ENCODE results near the gene SLC2A1.

Gene SLC2A1

GRCh38 chr1:42942444-42942843 lies 16.2 kb downstream of the SLC2A1 start:
- DNase-seq (ENCODE audit: low spot score): peak; percentile 67

GRCh38 chr1:42941640-42942330 lies 16.9 kb downstream of the SLC2A1 start:
- DNase-seq (ENCODE audit: low spot score): peak; percentile 94

- DNase-seq (ENCODE audit: low spot score): peak; percentile 63
Observed at GRCh38 chr1:42940851-42941639, 17.6 kb downstream of the SLC2A1 start.

- peak; percentile 68 for DNase-seq (ENCODE audit: low spot score)
Observed at GRCh38 chr1:42938645-42939615, 19.7 kb downstream of the SLC2A1 start.

- DNase-seq (ENCODE audit: low spot score): peak; percentile 71
Observed at GRCh38 chr1:42937836-42938644, 20.6 kb downstream of the SLC2A1 start.

GRCh38 chr1:42937141-42937696 lies 21.4 kb downstream of the SLC2A1 start:
- DNase-seq (ENCODE audit: low spot score): peak; percentile 85

GRCh38 chr1:42936309-42937078 lies 22.2 kb downstream of the SLC2A1 start:
- peak; percentile 96 for DNase-seq (ENCODE audit: low spot score)

- DNase-seq (ENCODE audit: low spot score): no peak
Observed at GRCh38 chr1:42935971-42936308, 22.7 kb downstream of the SLC2A1 start.

GRCh38 chr1:42935313-42935895 lies 23.3 kb downstream of the SLC2A1 start:
- peak; percentile 66 for DNase-seq (ENCODE audit: low spot score)

GRCh38 chr1:42934541-42935312 lies 23.9 kb downstream of the SLC2A1 start:
- peak; percentile 54 for DNase-seq (ENCODE audit: low spot score)

- peak; percentile 64 for DNase-seq (ENCODE audit: low spot score)
Observed at GRCh38 chr1:42933610-42934491, 24.8 kb downstream of the SLC2A1 start.

- DNase-seq (ENCODE audit: low spot score): peak; percentile 55
Observed at GRCh38 chr1:42933060-42933586, 25.5 kb downstream of the SLC2A1 start.

GRCh38 chr1:42932442-42932941 lies 26.2 kb downstream of the SLC2A1 start:
- no peak for DNase-seq (ENCODE audit: low spot score)

GRCh38 chr1:42931911-42932422 lies 26.7 kb downstream of the SLC2A1 start:
- peak; percentile 72 for DNase-seq (ENCODE audit: low spot score)

- DNase-seq (ENCODE audit: low spot score): peak; percentile 83
Observed at GRCh38 chr1:42931108-42931539, 27.5 kb downstream of the SLC2A1 start.

- DNase-seq (ENCODE audit: low spot score): peak; percentile 41
Observed at GRCh38 chr1:42930178-42931107, 28.2 kb downstream of the SLC2A1 start.

All from hematopoietic multipotent progenitor cell treated with erythropoietin and hydrocortisone succinate and interleukin-3 and kit ligand, for 17 days (in vitro differentiated cells).